CD14-positive monocyte (primary cell): Measurements from ENCODE around the gene XPOT. TPM values are rescaled to one million over a fixed set of nuclear protein-coding genes. Genes with fewer than 3 reads are reported as not detected.

Experiments used
- DNase-seq, 3 donors: peaks; one replicate each; pipeline ENCODE4 v3.0.0-alpha.2; 2011 to 2022
- H2AFZ ChIP-seq: 2 replicates; pipeline ENCODE4 v1.6.0; 2012; ENCODE audit warnings: mild to moderate bottlenecking, low read depth, low read length, inconsistent platforms; ENCODE audit not compliant: insufficient read depth, poor library complexity, severe bottlenecking
- H3K27ac ChIP-seq, 2 donors: 1 replicate in 1 of 2; 2 replicates in 1 of 2; pipeline ENCODE4 v1.5.1; 2012 to 2013; ENCODE audit warnings: low read length in 2 of 2, control low read depth in 1 of 2, inconsistent platforms in 1 of 2, low read depth in 1 of 2, mild to moderate bottlenecking in 1 of 2
- H3K27me3 ChIP-seq, 2 donors: one replicate each; pipeline versions ENCODE4 v1.6.0 to v1.6.1; 2011 to 2013; ENCODE audit warnings: low read length in 2 of 2; ENCODE audit not compliant: control insufficient read depth in 2 of 2, insufficient read depth in 2 of 2
- H3K36me3 ChIP-seq, 2 donors: replicated peaks in 1 of 2; 1 replicate in 1 of 2; 2 replicates in 1 of 2; pipeline versions ENCODE4 v1.5.1 to v1.6.1; 2012 to 2013; ENCODE audit warnings: low read length in 2 of 2, control low read depth in 1 of 2, inconsistent platforms in 1 of 2, mild to moderate bottlenecking in 1 of 2; ENCODE audit not compliant: insufficient read depth in 2 of 2, control insufficient read depth in 1 of 2
- H3K4me1 ChIP-seq, 2 donors: 1 replicate in 1 of 2; 2 replicates in 1 of 2; pipeline versions ENCODE4 v1.5.1 to v1.6.1; 2012 to 2013; ENCODE audit warnings: low read length in 2 of 2, control low read depth in 1 of 2, inconsistent platforms in 1 of 2, mild to moderate bottlenecking in 1 of 2, moderate library complexity in 1 of 2; ENCODE audit not compliant: insufficient read depth in 2 of 2, control insufficient read depth in 1 of 2
- H3K4me2 ChIP-seq: replicated peaks from 2 replicates; pipeline ENCODE3; 2012; ENCODE audit warnings: low read length, moderate library complexity, mild to moderate bottlenecking; ENCODE audit not compliant: poor library complexity, severe bottlenecking; ENCODE audit errors: extremely low read depth
- H3K4me3 ChIP-seq, 3 experiments: fragments of 200-600 bp in 1 of 3; sonication (generic) in 1 of 3; replicated peaks in 1 of 3; 1 replicate in 2 of 3; 2 replicates in 1 of 3; pipeline ENCODE4 v1.5.1; 2011 to 2013; ENCODE audit warnings: low read length in 3 of 3, mild to moderate bottlenecking in 3 of 3, control low read depth in 2 of 3, low read depth in 2 of 3, inconsistent platforms in 1 of 3, moderate library complexity in 1 of 3
- H3K79me2 ChIP-seq: 2 replicates; pipeline ENCODE4 v1.6.0; 2012; ENCODE audit warnings: mild to moderate bottlenecking, control low read depth, inconsistent platforms, low read length, moderate library complexity; ENCODE audit not compliant: insufficient read depth
- H3K9ac ChIP-seq: 2 replicates; pipeline ENCODE4 v1.6.0; 2017; ENCODE audit warnings: low read length, mild to moderate bottlenecking; ENCODE audit not compliant: insufficient read depth, poor library complexity, severe bottlenecking
- H3K9me3 ChIP-seq, 2 donors: replicated peaks in 1 of 2; 1 replicate in 1 of 2; 2 replicates in 1 of 2; pipeline versions ENCODE4 v1.5.1 to v1.6.1; 2012 to 2013; ENCODE audit warnings: low read length in 2 of 2, control low read depth in 1 of 2; ENCODE audit not compliant: control insufficient read depth in 1 of 2, insufficient read depth in 1 of 2
- H4K20me1 ChIP-seq: 2 replicates; pipeline ENCODE4 v1.6.0; 2012; ENCODE audit warnings: mild to moderate bottlenecking, low read length, control low read depth, moderate library complexity; ENCODE audit not compliant: insufficient read depth
- H3K27ac Mint-ChIP-seq, 7 donors: one replicate each; pipeline ENCODE4 v1.8.0; 2020; ENCODE audit warnings: mild to moderate bottlenecking in 7 of 7, mixed read lengths in 7 of 7, moderate library complexity in 6 of 7, inconsistent platforms in 2 of 7
- H3K27me3 Mint-ChIP-seq, 3 donors: one replicate each; pipeline ENCODE4 v1.8.0; 2021 to 2022; ENCODE audit warnings: low read depth in 3 of 3, mild to moderate bottlenecking in 3 of 3, mixed read lengths in 3 of 3, moderate library complexity in 3 of 3, inconsistent platforms in 1 of 3
- H3K36me3 Mint-ChIP-seq, 2 donors: one replicate each; pipeline ENCODE4 v1.8.0; 2020; ENCODE audit warnings: mixed read lengths in 2 of 2, inconsistent platforms in 1 of 2, mild to moderate bottlenecking in 1 of 2
- H3K4me1 Mint-ChIP-seq: one replicate; pipeline ENCODE4 v1.8.0; 2020; ENCODE audit warnings: mild to moderate bottlenecking, mixed read lengths
- H3K4me3 Mint-ChIP-seq, 2 donors: one replicate each; pipeline ENCODE4 v1.8.0; 2020; ENCODE audit warnings: mild to moderate bottlenecking in 2 of 2, mixed read lengths in 2 of 2, moderate library complexity in 1 of 2
- H3K9me3 Mint-ChIP-seq, 7 donors: one replicate each; pipeline ENCODE4 v1.8.0; 2020 to 2022; ENCODE audit warnings: mixed read lengths in 7 of 7, mild to moderate bottlenecking in 6 of 7, moderate library complexity in 6 of 7, inconsistent platforms in 2 of 7
- WGBS: methylation state at CpG from one replicate; pipeline ENCODE4 v1.1.5; 2013; ENCODE audit warnings: missing lambda C conversion rate; ENCODE audit not compliant: insufficient coverage; 5-methylcytosine and 5-hydroxymethylcytosine counted together
- intact Hi-C, 2 donors: fragments of 100-400 bp; cut with micrococcal nuclease; formaldehyde crosslinking; loops; one replicate each; pipeline versions ENCODE4 v1.15.0 to v1.15.1; 2023
- polyA plus RNA-seq, 3 donors: library from polyadenylated mRNA; depleted of rRNA in 1 of 3; unstranded in 2 of 3; stranded (reverse) in 1 of 3; fragments of 300-500 nt in 2 of 3; fragments of >200 nt in 1 of 3; fragmentation: Illumina TruSeq in 2 of 3; gene quantifications; 1 replicate in 2 of 3; 2 replicates in 1 of 3; pipeline ENCODE4 v1.2.3, GENCODE V29; 2012 to 2021
- TF ChIP-seq, protein P1 (sequence below): fragments of 200-600 bp; IDR thresholded peaks from one replicate; pipeline ENCODE4 v1.8.0; 2022; ENCODE audit warnings: antibody characterized with exemption, mild to moderate bottlenecking

Gene XPOT
- polyA plus RNA-seq, 3 donors = 18.3 to 19.9 (median 19.3) TPM

DNA sequence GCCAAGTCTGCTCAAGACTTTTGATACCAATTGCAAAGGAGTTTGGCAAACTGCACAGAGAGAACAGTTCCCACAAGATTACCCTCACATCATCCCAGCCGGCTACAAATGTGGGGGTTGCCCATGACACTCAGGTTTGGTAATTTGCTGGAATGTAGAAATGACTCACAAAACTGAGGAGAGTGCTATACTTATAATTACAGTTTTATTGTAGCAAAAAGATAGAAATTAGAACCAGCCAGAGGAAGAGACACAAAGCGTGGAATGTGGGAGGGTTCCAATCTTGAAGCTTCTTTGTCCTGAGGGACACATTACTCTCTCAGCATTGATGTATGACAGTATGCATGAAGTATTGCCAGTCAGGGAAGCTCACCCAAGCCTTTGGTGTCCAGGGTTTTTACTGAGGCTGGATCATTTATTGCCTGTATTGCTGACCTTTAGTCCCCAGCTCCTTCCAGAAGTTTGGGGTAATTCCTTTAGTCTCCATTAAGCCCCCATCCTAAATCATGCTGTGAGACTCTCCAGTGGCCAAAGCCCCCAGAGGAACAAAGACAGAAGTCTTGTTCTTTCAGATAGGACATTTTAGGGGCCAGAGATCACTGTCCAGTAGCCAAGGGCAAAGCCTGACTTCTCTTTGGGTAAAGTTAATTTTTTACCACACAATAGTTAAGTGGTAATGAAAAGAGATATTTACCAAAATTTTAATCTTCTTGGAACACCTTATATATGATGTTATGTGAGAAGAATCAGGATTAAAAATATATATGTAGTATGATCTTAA, 57.6 kb downstream of the XPOT start:
- Histone ChIP-seq H3K79me2 (peaks cover 50% of the 10 kb centered on the region), H3K4me2 (no peak overlapping the region), H3K27ac (peak overlapping the region in 1 of 2 donors; percentile 28), H3K4me1 (peaks cover 11 to 14% of the 10 kb centered on the region in 2 donors), H3K36me3 (peaks cover 51 to 82% of the 10 kb centered on the region in 2 donors), H3K27me3 (no peaks in the 10 kb centered on the region), H3K4me3 (no peak overlapping the region), H4K20me1 (peaks cover 37% of the 10 kb centered on the region), H2AFZ (no peak overlapping the region), H3K9ac (no peak overlapping the region), H3K9me3 (no peaks in the 10 kb centered on the region)
- 100% methylated on average over 1 of the region's 2 CpGs for WGBS
- Mint-ChIP-seq H3K9me3 (no peaks in the 10 kb centered on the region), H3K4me3 (no peak overlapping the region), H3K27me3 (peaks cover 0 to 2% (median 0%) of the 10 kb centered on the region in 3 donors), H3K4me1 (peaks cover 16% of the 10 kb centered on the region), H3K27ac (peak overlapping the region in 1 of 7 donors; percentile 10), H3K36me3 (peaks cover 54 to 75% of the 10 kb centered on the region in 2 donors)
- intact Hi-C loops = no loop called here
- TF ChIP-seq, protein P1, sequence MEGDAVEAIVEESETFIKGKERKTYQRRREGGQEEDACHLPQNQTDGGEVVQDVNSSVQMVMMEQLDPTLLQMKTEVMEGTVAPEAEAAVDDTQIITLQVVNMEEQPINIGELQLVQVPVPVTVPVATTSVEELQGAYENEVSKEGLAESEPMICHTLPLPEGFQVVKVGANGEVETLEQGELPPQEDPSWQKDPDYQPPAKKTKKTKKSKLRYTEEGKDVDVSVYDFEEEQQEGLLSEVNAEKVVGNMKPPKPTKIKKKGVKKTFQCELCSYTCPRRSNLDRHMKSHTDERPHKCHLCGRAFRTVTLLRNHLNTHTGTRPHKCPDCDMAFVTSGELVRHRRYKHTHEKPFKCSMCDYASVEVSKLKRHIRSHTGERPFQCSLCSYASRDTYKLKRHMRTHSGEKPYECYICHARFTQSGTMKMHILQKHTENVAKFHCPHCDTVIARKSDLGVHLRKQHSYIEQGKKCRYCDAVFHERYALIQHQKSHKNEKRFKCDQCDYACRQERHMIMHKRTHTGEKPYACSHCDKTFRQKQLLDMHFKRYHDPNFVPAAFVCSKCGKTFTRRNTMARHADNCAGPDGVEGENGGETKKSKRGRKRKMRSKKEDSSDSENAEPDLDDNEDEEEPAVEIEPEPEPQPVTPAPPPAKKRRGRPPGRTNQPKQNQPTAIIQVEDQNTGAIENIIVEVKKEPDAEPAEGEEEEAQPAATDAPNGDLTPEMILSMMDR = no peak
- DNase-seq = peak in 1 of 3 donors; percentile 50

DNA sequence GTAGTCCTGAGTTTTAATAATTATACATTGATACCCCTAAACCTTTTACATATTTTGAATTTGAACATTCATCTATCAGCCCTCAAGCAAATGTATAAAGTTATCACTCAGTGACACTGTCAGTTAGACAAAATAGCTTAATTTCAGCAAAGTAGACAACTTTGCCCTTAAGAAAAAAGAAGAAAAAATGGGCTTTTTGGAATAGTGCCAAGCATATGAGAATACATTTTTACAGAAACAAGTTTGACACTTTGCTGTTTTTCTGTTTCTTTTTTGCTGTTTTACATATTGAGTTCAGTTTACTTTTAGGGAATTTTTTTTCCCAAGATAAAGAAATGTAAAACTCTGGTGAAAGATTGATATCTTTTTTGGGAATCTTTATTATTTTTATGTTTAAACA, 62.0 kb downstream of the XPOT start:
- TF ChIP-seq, protein P1 = no peak
- Histone ChIP-seq H3K4me1 (no peaks in the 10 kb centered on the region), H3K4me2 (no peak overlapping the region), H3K4me3 (no peak overlapping the region), H2AFZ (no peak overlapping the region), H3K27me3 (no peaks in the 10 kb centered on the region), H3K36me3 (peaks cover 81 to 98% of the 10 kb centered on the region in 2 donors), H3K9me3 (no peaks in the 10 kb centered on the region), H3K27ac (no peak overlapping the region), H3K9ac (no peak overlapping the region), H4K20me1 (peaks cover 20% of the 10 kb centered on the region), H3K79me2 (peaks cover 13% of the 10 kb centered on the region)
- intact Hi-C loops = no loop called here
- Mint-ChIP-seq H3K27ac (no peak overlapping the region), H3K4me1 (no peaks in the 10 kb centered on the region), H3K27me3 (no peaks in the 10 kb centered on the region), H3K9me3 (no peaks in the 10 kb centered on the region), H3K36me3 (peaks cover 72 to 83% of the 10 kb centered on the region in 2 donors), H3K4me3 (no peak overlapping the region)
- no peak for DNase-seq
